ENCODE results near the gene RALGAPA2.

GRCh38 chr20:20706285-20706684, 6.2 kb downstream of the RALGAPA2 start:
- TF ChIP-seq, protein P1, sequence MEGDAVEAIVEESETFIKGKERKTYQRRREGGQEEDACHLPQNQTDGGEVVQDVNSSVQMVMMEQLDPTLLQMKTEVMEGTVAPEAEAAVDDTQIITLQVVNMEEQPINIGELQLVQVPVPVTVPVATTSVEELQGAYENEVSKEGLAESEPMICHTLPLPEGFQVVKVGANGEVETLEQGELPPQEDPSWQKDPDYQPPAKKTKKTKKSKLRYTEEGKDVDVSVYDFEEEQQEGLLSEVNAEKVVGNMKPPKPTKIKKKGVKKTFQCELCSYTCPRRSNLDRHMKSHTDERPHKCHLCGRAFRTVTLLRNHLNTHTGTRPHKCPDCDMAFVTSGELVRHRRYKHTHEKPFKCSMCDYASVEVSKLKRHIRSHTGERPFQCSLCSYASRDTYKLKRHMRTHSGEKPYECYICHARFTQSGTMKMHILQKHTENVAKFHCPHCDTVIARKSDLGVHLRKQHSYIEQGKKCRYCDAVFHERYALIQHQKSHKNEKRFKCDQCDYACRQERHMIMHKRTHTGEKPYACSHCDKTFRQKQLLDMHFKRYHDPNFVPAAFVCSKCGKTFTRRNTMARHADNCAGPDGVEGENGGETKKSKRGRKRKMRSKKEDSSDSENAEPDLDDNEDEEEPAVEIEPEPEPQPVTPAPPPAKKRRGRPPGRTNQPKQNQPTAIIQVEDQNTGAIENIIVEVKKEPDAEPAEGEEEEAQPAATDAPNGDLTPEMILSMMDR (IDR thresholded peaks at IDR 0.05; ENCODE audit: low read depth, low read length): no peak
- no peak for TF ChIP-seq EZH2phosphoT487 (IDR thresholded peaks at IDR 0.05; ENCODE audit: low read depth)

All from OCI-LY3 (cell line).